GM21360 (cell line): ENCODE results near the gene OSBPL6.
"Not testable (repeated sequence)": the region's sequence is repeated elsewhere in the genome, so short reads cannot be mapped to it uniquely, and the experiment has no call there.

Experiments
- ATAC-seq: cut with Tn5 transposase; IDR thresholded peaks from one replicate; pipeline ENCODE4 v1.9.1; 2021; ENCODE audit warnings: mild to moderate bottlenecking, moderate library complexity; ENCODE audit not compliant: unreplicated experiment

OSBPL6 gene

GRCh38 chr2:178193823-178194599, at the start of gene OSBPL6:
OSBPL6 (plus strand) TSS chr2:178194512; CDS start chr2:178306185, 111,673 bp downstream.
- peak; percentile 94 for ATAC-seq

- ATAC-seq, result no peak
These were observed 42.3 kb upstream of the OSBPL6 start for GRCh38 chr2:178152033-178152432.

GRCh38 chr2:178152542-178152941, 41.8 kb upstream of the OSBPL6 start:
- ATAC-seq, result no peak

- no peak for ATAC-seq
These were observed 41.3 kb upstream of the OSBPL6 start for GRCh38 chr2:178152977-178153376.

GRCh38 chr2:178153878-178154277, 40.4 kb upstream of the OSBPL6 start:
- ATAC-seq, result not testable (repeated sequence)

GRCh38 chr2:178155524-178155923, 38.8 kb upstream of the OSBPL6 start:
- no peak for ATAC-seq

GRCh38 chr2:178157574-178157973, 36.7 kb upstream of the OSBPL6 start:
- ATAC-seq, result no peak

- no peak for ATAC-seq
These were observed 34.3 kb upstream of the OSBPL6 start for GRCh38 chr2:178159966-178160365.

GRCh38 chr2:178160601-178161000, 33.7 kb upstream of the OSBPL6 start:
- no peak for ATAC-seq

GRCh38 chr2:178163395-178163794, 30.9 kb upstream of the OSBPL6 start:
- ATAC-seq, result no peak

- ATAC-seq, result no peak
These were observed 30.4 kb upstream of the OSBPL6 start for GRCh38 chr2:178163911-178164310.

- ATAC-seq, result no peak
These were observed 20.7 kb upstream of the OSBPL6 start for GRCh38 chr2:178173657-178174056.

GRCh38 chr2:178177066-178177679, 17.1 kb upstream of the OSBPL6 start:
- no peak for ATAC-seq

- ATAC-seq, result not testable (repeated sequence)
These were observed 13.7 kb upstream of the OSBPL6 start for GRCh38 chr2:178180648-178181047.

- ATAC-seq, result no peak
These were observed 6.5 kb upstream of the OSBPL6 start for GRCh38 chr2:178187861-178188260.

- ATAC-seq, result no peak
These were observed 5.8 kb upstream of the OSBPL6 start for GRCh38 chr2:178188466-178188865.

GRCh38 chr2:178191004-178191508, 3.3 kb upstream of the OSBPL6 start:
- ATAC-seq, result no peak

- ATAC-seq, result no peak
These were observed 2.8 kb upstream of the OSBPL6 start for GRCh38 chr2:178191511-178191910.

GRCh38 chr2:178193496-178193822, 853 bp upstream of the OSBPL6 start:
- ATAC-seq, result no peak

GRCh38 chr2:178194600-178195389, 483 bp downstream of the OSBPL6 start:
- peak; percentile 13 for ATAC-seq

- no peak for ATAC-seq
These were observed 1.3 kb downstream of the OSBPL6 start for GRCh38 chr2:178195390-178196166.
